Measurements from ENCODE around the gene LRP1-AS.
A peak's percentile ranks its signal among the peaks of the same experiment; 100 is the strongest.

LRP1-AS gene

DNA sequence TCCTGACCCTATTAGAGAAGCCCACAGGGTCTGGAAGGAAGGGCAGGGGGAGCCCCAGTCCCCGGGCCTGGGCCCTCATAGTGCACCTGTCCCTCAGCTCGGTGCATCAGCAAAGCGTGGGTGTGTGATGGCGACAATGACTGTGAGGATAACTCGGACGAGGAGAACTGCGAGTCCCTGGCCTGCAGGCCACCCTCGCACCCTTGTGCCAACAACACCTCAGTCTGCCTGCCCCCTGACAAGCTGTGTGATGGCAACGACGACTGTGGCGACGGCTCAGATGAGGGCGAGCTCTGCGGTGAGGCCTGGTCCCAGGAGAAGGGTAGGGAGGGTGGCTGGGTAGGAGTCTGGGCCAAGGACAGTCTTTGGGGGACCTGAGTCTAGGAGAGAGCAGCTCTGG is 26.3 kb upstream of the LRP1-AS start:
- no peak overlapping the region for H3K27ac Mint-ChIP-seq

DNA sequence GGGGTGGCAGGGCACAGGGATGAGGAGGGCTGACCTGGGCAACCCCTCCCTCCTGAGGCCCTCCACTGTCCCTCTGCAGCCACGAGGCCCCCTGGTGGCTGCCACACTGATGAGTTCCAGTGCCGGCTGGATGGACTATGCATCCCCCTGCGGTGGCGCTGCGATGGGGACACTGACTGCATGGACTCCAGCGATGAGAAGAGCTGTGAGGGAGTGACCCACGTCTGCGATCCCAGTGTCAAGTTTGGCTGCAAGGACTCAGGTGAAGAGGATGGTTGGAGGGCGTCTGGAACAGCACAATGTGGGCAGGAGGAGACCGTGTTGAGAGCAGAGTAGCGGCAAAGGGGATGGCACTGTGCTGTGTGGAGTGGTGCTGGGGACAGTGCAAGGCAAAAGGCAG is 25.7 kb upstream of the LRP1-AS start:
- peaks cover 6% of the 10 kb centered on the region for H3K27me3 Mint-ChIP-seq (ENCODE audit: low read depth)
- peak; percentile 13 for DNase-seq (ENCODE audit: low spot score)
- no peak overlapping the region for H3K4me3 Mint-ChIP-seq
- no peaks in the 10 kb centered on the region for H3K9me3 Mint-ChIP-seq
- no peak overlapping the region for H3K27ac Mint-ChIP-seq
- no peaks in the 10 kb centered on the region for H3K36me3 Mint-ChIP-seq (ENCODE audit: low read depth)
- H3K4me1 Mint-ChIP-seq (ENCODE audit: low read depth), result no peaks in the 10 kb centered on the region

More for the DNA sequence above, 26.3 kb upstream of the LRP1-AS start:
- no peaks in the 10 kb centered on the region for H3K4me1 Mint-ChIP-seq (ENCODE audit: low read depth)
- H3K27me3 Mint-ChIP-seq (ENCODE audit: low read depth), result peaks cover 6% of the 10 kb centered on the region
- no peaks in the 10 kb centered on the region for H3K36me3 Mint-ChIP-seq (ENCODE audit: low read depth)
- no peak for DNase-seq (ENCODE audit: low spot score)
- H3K9me3 Mint-ChIP-seq, result no peaks in the 10 kb centered on the region
- H3K4me3 Mint-ChIP-seq, result no peak overlapping the region

DNA sequence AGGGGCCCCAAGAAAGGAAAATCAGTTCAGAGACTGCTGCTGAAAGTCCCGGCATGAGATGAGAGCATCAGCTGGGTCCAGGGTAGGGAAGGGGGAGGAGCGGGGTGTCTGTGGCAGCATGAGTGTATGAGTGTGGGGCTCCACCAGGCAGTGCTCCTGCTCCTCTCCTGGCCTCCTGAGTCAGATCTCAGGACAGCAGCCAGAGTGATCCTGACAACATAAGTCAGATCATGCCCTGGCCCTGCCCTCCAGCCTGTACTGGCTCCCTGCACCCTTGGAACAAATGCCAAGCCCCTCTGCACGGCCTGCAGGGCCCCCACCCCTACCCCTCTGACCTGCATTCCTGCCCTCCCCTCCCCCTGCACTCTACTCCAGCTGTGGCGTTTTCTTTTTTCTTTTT is 24.2 kb upstream of the LRP1-AS start:
- no peaks in the 10 kb centered on the region for H3K36me3 Mint-ChIP-seq (ENCODE audit: low read depth)
- no peaks in the 10 kb centered on the region for H3K9me3 Mint-ChIP-seq
- H3K27ac Mint-ChIP-seq, result no peak overlapping the region
- no peak overlapping the region for H3K4me3 Mint-ChIP-seq
- no peak for DNase-seq (ENCODE audit: low spot score)
- peaks cover 6% of the 10 kb centered on the region for H3K27me3 Mint-ChIP-seq (ENCODE audit: low read depth)
- H3K4me1 Mint-ChIP-seq (ENCODE audit: low read depth), result no peaks in the 10 kb centered on the region

DNA sequence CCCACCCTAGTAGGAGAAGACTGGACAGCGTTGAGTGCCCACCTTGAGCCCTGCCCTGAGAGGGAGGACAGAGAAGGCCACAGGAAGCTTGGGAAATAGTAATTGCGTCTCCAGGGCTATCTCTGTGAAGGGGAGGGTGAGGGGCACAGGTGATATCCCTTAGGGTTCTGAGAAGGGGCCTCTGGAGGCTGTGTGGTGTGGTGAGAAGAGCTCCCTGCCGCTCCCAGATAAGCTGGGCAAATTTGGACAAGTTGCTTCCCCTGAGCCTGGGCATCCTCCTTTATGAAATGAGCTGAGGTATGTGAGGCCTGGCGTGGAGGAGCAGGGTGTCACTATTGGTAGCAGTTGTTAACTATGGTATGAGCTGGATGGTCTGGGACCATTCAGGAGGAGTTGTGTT is 23.5 kb upstream of the LRP1-AS start:
- no peaks in the 10 kb centered on the region for H3K36me3 Mint-ChIP-seq (ENCODE audit: low read depth)
- H3K27me3 Mint-ChIP-seq (ENCODE audit: low read depth), result peaks cover 6% of the 10 kb centered on the region
- no peaks in the 10 kb centered on the region for H3K4me1 Mint-ChIP-seq (ENCODE audit: low read depth)
- H3K4me3 Mint-ChIP-seq, result no peak overlapping the region
- no peaks in the 10 kb centered on the region for H3K9me3 Mint-ChIP-seq
- H3K27ac Mint-ChIP-seq, result no peak overlapping the region
- DNase-seq (ENCODE audit: low spot score), result no peak

DNA sequence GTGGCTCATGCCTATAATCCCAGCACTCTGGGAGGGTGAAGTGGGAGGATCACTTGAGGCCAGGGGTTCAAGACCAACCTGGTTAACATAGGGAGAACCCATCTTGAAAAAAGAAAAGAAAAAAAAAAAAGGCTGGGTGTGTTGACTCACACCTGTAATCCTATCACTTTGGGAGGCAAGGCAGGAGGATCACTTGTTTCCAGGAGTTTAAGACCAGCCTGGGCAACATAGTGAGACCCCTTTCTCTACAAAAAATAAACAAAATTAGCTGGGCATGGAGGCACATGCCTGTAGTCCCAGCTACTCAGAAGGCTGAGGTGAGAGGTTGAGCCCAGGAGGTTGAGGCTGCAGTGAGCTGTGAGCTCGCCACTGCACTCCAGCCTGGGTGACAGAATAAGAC is 23.0 kb upstream of the LRP1-AS start:
- H3K4me3 Mint-ChIP-seq, result no peak overlapping the region
- no peaks in the 10 kb centered on the region for H3K4me1 Mint-ChIP-seq (ENCODE audit: low read depth)
- DNase-seq (ENCODE audit: low spot score), result no peak
- H3K36me3 Mint-ChIP-seq (ENCODE audit: low read depth), result no peaks in the 10 kb centered on the region
- no peak overlapping the region for H3K27ac Mint-ChIP-seq
- no peaks in the 10 kb centered on the region for H3K9me3 Mint-ChIP-seq
- peaks cover 6% of the 10 kb centered on the region for H3K27me3 Mint-ChIP-seq (ENCODE audit: low read depth)

DNA sequence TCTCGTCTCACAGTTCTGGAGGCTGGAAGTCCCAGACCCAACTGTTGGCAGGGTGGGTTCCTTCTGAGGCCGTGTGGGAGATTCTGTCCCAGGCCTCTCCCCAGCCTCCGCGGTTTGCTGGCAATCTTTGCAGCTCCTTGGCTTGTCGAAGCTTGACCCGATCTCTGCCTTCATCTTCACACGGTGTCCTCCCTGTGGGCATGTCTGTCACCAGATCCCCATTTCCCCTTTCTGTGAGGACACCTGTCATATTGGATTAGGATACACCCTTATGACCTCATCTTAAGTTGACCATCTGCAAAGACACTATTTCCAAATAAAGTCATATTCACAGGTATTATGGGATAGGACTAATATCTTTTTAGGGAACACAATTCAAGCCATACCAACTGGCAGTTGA is 22.6 kb upstream of the LRP1-AS start:
- Mint-ChIP-seq H3K4me1 (ENCODE audit: low read depth) (no peaks in the 10 kb centered on the region), H3K27ac (no peak overlapping the region), H3K9me3 (no peaks in the 10 kb centered on the region), H3K4me3 (no peak overlapping the region), H3K27me3 (ENCODE audit: low read depth) (peaks cover 6% of the 10 kb centered on the region), H3K36me3 (ENCODE audit: low read depth) (no peaks in the 10 kb centered on the region)
- no peak for DNase-seq (ENCODE audit: low spot score)

DNA sequence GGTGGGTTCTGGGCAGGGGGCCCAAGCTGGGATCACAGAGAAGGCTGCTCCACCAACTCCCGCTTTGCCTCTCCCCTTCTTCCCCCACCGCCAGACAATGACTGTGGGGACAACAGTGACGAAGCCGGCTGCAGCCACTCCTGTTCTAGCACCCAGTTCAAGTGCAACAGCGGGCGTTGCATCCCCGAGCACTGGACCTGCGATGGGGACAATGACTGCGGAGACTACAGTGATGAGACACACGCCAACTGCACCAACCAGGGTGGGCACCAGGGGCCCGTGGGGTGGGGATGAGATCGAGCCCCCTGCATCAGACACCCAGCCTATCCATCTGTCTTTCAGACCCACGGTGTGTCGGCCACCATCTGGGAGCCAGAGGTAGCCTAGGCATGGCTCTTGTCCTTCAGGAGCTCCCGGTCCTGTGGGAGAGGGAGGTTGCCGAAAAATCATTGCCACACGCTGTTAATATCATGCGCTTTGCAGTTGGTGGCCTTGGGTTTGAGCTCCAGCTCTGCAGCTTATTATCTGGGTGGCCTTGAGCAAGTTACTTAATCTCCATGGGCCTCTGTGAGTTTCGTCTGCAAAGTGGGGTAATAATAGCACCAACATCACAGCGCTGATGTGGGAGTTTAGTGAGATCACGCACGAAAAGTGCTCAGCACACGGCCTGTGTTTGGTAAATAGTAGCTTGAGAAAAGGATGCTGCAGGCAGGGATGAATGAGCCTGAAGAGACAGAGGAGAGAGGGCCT is 21.8 kb upstream of the LRP1-AS start:
- Mint-ChIP-seq H3K27ac (no peak overlapping the region), H3K36me3 (ENCODE audit: low read depth) (no peaks in the 10 kb centered on the region), H3K9me3 (no peaks in the 10 kb centered on the region), H3K4me3 (no peak overlapping the region), H3K27me3 (ENCODE audit: low read depth) (peaks cover 6% of the 10 kb centered on the region), H3K4me1 (ENCODE audit: low read depth) (no peaks in the 10 kb centered on the region)
- DNase-seq (ENCODE audit: low spot score), result no peak

DNA sequence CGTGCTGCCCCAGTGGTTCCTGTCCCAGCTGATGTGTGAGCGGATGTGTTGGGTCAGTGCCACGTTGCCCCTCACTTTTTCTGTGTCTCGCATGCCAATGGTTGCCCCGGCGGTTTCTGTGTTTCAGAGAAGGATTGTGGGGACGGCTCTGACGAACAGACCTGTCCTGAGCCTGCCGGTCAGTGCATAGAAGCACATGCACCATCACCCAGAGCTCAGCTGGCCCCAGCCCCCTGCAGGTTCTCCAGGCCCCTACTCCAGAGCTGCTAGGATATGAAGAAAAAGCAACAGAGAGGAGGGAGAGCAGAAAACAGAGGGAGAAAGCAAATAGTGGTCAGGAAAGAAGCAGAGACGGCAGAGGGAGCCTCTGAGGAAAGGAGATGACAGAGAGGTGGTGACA is 20.6 kb upstream of the LRP1-AS start:
- Mint-ChIP-seq H3K4me3 (no peak overlapping the region), H3K9me3 (no peaks in the 10 kb centered on the region), H3K36me3 (ENCODE audit: low read depth) (no peaks in the 10 kb centered on the region), H3K4me1 (ENCODE audit: low read depth) (no peaks in the 10 kb centered on the region), H3K27me3 (ENCODE audit: low read depth) (peaks cover 6% of the 10 kb centered on the region), H3K27ac (no peak overlapping the region)
- no peak for DNase-seq (ENCODE audit: low spot score)

DNA sequence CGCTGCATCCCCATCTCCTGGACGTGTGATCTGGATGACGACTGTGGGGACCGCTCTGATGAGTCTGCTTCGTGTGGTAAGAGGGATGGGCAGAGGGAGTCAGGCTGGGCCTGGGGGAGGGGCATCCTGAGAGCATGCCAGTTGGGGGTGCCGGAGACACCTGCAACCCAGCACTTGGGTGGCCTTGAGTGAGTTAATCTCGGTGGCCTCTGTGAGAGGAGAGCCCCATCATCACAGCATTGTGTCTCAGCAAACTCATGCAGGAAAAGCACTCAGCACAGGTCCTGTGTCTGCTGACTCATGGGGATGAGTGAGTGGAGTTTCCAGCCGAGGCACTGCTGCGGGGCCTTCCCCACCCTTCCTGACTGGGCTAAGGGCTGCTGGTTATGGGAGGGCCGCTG is 19.6 kb upstream of the LRP1-AS start:
- Mint-ChIP-seq H3K9me3 (no peaks in the 10 kb centered on the region), H3K27ac (no peak overlapping the region), H3K27me3 (ENCODE audit: low read depth) (peaks cover 6% of the 10 kb centered on the region), H3K4me1 (ENCODE audit: low read depth) (no peaks in the 10 kb centered on the region), H3K36me3 (ENCODE audit: low read depth) (no peaks in the 10 kb centered on the region), H3K4me3 (no peak overlapping the region)
- peak; percentile 32 for DNase-seq (ENCODE audit: low spot score)

DNA sequence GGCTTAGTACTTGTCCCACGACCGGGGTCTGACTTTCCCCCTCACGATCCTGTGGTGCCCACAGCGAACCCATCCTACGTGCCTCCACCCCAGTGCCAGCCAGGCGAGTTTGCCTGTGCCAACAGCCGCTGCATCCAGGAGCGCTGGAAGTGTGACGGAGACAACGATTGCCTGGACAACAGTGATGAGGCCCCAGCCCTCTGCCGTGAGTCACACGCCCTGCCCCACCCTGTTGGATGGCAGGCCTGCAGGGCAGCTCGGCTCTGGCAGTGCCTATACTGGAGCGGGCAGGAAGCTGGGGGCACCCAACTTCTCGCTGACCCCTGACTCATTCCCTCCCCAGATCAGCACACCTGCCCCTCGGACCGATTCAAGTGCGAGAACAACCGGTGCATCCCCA is 18.3 kb upstream of the LRP1-AS start:
- H3K4me1 Mint-ChIP-seq (ENCODE audit: low read depth), result no peaks in the 10 kb centered on the region
- no peaks in the 10 kb centered on the region for H3K27me3 Mint-ChIP-seq (ENCODE audit: low read depth)
- DNase-seq (ENCODE audit: low spot score), result no peak
- H3K27ac Mint-ChIP-seq, result no peak overlapping the region
- no peak overlapping the region for H3K4me3 Mint-ChIP-seq
- no peaks in the 10 kb centered on the region for H3K9me3 Mint-ChIP-seq
- no peaks in the 10 kb centered on the region for H3K36me3 Mint-ChIP-seq (ENCODE audit: low read depth)

DNA sequence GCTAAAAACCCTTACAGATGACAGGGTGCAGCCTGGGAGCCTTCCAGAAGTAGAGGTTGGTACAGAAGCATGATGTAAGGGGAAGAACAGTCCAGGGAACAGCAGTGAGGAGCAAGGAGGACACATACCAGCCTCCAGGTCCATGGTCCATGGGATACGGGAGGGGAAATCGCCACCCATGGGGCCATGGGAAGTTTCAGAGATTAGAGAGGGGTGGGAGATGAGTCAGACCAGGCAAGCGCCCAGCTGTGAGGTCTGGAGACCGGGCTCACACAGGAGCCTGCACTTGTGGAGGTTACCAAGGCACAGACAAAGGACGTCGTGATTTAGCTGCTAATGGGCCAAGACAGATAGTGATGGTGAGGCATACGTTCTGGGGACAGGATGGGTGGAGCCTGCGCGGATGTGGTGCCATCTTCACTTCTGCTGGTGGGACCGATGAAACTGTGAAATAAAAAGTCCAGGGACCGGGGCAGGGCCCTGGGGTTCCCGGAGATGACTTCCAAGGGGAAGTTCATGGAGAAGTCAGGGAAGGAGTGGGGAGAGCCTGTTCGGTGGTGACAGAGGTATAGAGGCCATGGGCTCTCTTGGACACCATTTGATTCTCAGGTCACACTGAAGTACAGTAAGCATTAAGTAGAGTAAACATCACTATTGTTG is 17.7 kb upstream of the LRP1-AS start:
- H3K27ac Mint-ChIP-seq, result no peak overlapping the region
- no peaks in the 10 kb centered on the region for H3K27me3 Mint-ChIP-seq (ENCODE audit: low read depth)
- no peaks in the 10 kb centered on the region for H3K36me3 Mint-ChIP-seq (ENCODE audit: low read depth)
- no peak overlapping the region for H3K4me3 Mint-ChIP-seq
- H3K9me3 Mint-ChIP-seq, result no peaks in the 10 kb centered on the region
- no peaks in the 10 kb centered on the region for H3K4me1 Mint-ChIP-seq (ENCODE audit: low read depth)
- DNase-seq (ENCODE audit: low spot score), result no peak

DNA sequence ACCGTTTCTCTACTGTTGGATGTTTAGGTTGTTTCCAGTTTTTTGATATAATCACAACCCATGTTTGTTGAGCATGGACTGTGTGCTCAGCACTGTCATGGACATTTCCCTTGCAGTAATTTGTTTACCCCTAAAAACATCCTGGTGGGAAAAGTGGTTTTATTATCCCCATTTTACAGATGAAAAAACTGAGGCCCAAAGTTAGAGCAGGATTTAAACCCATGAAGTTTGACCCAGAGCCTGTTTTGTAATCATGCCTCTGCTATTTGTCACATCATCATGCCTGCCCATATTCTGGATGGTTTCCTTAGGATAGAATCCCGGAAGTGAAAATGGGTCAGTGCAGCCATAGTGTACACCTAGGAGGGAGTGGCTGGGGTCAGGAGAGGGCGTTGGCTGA is 17.0 kb upstream of the LRP1-AS start:
- H3K4me3 Mint-ChIP-seq, result no peak overlapping the region
- no peak for DNase-seq (ENCODE audit: low spot score)
- no peaks in the 10 kb centered on the region for H3K36me3 Mint-ChIP-seq (ENCODE audit: low read depth)
- no peaks in the 10 kb centered on the region for H3K27me3 Mint-ChIP-seq (ENCODE audit: low read depth)
- H3K9me3 Mint-ChIP-seq, result no peaks in the 10 kb centered on the region
- H3K4me1 Mint-ChIP-seq (ENCODE audit: low read depth), result no peaks in the 10 kb centered on the region
- no peak overlapping the region for H3K27ac Mint-ChIP-seq

DNA sequence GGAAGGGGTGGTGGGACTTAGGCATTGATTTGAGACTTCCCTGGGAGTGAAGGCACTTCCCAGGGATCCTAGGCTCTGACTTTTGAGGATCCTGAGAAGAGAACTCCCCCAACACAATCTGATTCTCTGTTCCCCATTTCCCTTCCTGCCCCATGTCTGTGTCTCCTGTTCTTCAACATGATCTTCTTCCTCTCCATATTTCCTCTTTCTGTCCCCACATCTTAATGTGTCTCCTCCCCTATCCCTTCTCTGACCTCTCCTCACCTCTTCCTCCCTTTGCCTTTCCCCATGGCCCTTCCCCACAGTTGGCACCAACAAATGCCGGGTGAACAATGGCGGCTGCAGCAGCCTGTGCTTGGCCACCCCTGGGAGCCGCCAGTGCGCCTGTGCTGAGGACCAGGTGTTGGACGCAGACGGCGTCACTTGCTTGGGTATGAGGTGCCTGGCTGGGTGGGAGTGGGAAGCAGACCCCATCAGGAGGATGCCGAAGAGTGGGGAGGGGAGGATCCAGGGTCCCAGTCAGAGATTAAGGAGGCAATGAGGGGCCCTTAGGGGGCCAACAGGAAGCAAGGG is 15.2 kb upstream of the LRP1-AS start:
- Mint-ChIP-seq H3K4me1 (ENCODE audit: low read depth) (peaks cover 5% of the 10 kb centered on the region), H3K36me3 (ENCODE audit: low read depth) (no peaks in the 10 kb centered on the region), H3K27me3 (ENCODE audit: low read depth) (no peaks in the 10 kb centered on the region), H3K4me3 (no peak overlapping the region), H3K27ac (no peak overlapping the region), H3K9me3 (no peaks in the 10 kb centered on the region)
- no peak for DNase-seq (ENCODE audit: low spot score)

DNA sequence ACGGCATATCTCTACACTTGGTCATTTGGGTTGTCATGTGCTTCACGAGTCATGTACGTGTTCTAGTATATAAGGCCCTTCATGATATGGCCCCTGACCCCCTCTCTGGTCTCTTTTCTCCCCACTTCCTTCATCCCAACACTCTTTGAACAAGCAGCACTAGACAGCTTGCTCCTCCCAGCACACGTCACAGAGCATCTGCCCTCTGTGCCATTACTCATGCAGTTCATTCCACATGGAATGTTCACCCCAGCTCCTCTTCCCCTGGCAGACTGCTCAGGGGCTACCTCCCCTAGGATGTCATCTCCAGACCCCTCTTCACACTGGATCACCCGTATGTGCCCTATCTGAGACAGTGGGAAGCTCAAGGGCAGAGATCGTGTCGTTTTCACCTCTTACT is 14.1 kb upstream of the LRP1-AS start:
- H3K9me3 Mint-ChIP-seq, result no peaks in the 10 kb centered on the region
- no peaks in the 10 kb centered on the region for H3K27me3 Mint-ChIP-seq (ENCODE audit: low read depth)
- no peak overlapping the region for H3K4me3 Mint-ChIP-seq
- peaks cover 7% of the 10 kb centered on the region for H3K4me1 Mint-ChIP-seq (ENCODE audit: low read depth)
- no peak for DNase-seq (ENCODE audit: low spot score)
- H3K27ac Mint-ChIP-seq, result no peak overlapping the region
- H3K36me3 Mint-ChIP-seq (ENCODE audit: low read depth), result no peaks in the 10 kb centered on the region

Measured in T-helper 2 cell treated with Interferon-gamma antibody and Interleukin-4, amounts not matched to agents 5 μg/mL and 100 μg/mL, for 36 hours (primary cell).